Measurements from ENCODE around the gene EIF2S1.
"Not testable (repeated sequence)": the region's sequence is repeated elsewhere in the genome, so short reads cannot be mapped to it uniquely, and the experiment has no call there.

- TF ChIP-seq EZH2 (IDR thresholded peaks at IDR 0.05); POLR2AphosphoS5 (IDR thresholded peaks at IDR 0.05; ENCODE audit: borderline replicate concordance, low read depth, low read length): not testable (repeated sequence)
Observed at GRCh38 chr14:67415610-67416009, 55.5 kb downstream of the EIF2S1 start.

Measured in SK-N-MC (cell line).